ENCODE data around the gene HOXA11.
A peak's percentile ranks its signal among the peaks of the same experiment; 100 is the strongest.

Gene HOXA11

DNA sequence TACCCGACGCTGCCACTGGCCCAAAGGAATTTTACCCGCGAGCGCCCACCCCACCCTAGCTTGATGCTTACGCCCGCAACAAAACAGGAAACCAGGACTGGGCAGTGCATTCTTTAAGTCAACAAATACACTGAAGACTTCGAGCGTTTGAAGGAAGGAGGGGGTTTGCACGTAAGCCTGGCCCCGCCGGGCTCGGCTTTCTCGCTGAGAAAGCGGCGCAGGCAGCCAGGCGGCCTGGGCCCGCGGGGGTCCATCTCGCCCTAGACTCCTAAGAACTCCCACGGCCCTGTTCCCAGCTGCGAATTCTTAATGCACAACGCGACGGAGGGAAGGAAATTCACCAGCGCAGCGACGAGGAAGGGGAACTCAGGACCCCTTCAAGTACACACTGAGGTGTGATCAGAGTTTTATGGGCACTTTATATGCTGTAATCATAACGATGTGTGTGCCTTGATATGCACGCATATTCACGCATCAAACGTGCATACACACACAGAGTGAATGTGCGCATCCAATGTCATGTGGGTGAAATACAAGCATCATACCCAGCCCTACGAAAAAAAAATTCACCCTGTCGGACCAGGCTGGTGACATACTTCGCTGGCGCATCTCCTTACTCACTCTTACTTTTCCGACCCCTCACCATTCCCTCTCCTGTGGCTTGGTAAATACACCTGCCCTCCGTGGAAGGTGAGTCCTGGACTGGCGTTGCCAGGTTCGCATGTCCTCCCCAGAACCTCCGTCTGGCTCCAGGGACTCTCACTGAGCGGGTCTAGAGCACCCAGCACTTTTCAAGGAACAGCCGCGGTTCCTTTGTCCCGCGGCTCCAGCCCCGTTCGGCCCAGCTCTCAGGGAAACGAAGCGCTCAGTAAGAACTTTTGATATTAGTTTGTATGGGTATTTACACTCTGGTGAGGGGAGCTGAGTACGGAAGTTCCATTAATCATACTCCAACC is 20.6 kb upstream of the HOXA11 start:
- no peak for DNase-seq

DNA sequence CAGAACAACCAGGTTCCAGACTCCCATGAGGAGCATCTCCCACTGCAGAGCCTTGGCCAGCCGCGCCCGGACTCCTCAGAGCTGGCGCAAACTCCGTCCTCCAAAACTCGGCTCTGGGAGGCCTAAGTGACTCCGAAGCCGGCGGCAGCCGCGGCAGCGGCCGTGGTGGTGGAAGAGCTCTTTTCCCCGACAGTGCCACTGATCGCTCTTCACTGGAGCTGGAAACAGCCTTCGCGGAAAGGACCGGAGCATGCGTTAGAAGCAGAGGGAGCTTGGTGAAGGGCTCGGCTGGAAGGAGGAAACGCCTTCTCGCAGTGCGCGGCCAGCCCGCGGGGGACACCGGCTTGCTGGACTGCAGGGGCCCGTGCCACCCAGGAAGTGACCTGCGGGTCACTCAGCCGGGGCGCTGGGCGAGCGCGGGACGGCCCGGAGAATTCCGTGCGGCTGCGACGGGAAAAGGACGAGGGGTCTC is 19.9 kb upstream of the HOXA11 start:
- DNase-seq: no peak

DNA sequence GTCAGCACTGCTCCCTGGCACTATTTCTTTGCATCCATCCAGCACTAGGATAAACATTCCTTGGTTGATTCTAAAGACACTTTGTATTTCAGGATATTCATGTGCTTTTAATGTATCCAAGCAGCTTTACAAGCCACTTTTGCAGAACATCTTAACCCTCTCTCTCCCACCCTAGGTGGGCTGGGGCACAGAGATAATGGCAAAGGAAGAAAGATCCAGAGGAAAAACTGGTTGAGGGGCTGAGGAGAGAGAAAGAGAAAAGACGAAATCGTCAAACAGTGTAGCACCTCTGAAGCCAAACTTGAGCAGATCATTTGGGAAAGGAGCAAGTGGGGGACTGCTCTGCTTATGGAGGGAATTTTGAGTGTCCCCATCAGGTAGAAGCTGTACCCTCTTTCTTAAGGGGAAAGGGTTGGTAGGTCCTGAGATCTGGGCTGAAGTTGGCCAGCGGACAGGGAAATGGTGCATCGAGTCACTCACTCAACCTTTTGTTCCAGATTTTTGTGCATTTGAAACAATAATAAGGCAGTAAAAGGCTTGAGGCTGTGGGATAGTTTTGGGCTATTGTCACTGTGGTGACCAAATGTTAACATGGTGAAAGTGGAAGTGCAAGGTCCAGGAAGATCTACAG is 19.0 kb upstream of the HOXA11 start:
- DNase-seq: no peak

DNA sequence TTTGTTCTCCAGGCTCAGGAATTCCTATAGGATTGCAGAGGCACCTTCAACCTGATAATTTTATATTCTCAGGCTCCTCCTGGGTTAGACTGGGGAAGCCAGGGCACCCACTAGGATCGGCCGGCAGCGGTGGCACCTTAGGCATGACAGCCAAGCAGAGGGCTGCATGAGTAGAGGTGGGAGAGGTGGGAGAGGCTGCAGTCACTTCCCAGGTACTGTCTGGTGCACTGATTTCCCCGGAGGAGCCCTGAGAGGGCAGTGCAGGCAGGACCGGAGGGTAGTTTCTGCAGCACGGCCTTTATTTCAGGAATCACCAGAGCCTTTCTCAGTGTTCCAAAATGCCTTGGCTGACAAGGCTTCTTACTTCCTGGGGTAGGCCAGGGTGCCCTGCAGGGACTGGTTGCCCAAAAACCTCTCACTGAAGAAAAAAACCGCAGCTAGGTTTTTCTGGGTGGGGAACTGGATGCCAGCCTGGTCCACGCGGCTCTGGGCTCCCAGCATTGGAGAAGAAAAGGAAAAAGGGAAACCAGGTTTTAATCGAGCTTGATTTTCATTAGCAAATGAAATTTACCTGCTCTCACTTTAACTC is 18.4 kb upstream of the HOXA11 start:
- DNase-seq: no peak

DNA sequence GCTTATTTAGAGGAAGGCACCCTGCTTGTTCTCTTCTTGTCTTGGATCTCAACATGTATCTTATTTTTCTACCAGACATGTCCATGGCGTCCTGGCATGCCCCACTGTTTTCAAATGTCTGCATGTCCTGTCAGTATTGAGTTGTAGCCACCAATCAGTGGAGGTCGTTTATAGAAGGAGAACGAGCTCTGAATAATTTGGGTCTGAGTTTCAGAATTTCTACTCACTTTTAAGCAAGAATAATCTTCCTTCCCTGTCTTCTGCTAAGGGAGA is 17.8 kb upstream of the HOXA11 start:
- no peak for DNase-seq

DNA sequence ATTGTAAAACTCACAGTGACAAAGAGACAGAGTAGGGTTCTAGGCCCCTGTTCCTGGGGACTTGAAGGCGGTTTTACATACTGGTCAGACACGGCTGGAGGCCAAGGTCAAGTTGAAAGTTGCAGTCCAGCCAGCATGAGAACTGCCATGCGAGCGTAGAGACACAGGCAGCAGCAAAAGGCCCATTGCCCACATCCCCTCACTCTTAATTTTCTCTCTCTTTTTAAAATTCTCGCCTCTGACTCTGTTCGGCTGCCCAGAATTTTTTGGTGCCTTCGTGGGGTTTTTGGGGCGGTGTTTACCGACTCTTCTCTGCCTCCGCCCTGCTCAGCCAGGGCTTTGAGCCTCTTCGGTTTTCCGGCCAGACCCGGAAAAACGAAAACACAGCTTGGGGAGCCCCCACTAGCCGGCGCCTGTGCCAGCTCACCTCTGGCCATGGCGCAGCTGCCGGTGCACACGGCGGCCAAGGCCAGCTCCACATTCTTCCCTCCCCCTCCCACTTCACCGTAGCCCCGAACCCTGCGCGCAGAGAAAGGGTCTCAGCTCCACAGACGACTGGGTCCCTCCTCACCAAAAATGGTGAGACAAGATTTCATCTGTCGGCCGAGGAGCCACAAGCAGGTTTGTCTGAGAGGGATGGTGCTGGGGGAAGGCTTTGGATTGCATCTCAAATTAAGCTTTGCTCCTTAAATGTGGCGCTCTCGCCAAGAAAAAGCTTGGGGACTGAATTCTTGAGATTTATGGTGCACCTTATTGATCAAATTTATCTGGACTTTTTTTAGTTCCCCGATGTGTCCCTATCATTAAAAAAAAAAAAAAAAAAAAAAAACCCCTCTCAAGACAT is 17.2 kb upstream of the HOXA11 start:
- DNase-seq: no peak

DNA sequence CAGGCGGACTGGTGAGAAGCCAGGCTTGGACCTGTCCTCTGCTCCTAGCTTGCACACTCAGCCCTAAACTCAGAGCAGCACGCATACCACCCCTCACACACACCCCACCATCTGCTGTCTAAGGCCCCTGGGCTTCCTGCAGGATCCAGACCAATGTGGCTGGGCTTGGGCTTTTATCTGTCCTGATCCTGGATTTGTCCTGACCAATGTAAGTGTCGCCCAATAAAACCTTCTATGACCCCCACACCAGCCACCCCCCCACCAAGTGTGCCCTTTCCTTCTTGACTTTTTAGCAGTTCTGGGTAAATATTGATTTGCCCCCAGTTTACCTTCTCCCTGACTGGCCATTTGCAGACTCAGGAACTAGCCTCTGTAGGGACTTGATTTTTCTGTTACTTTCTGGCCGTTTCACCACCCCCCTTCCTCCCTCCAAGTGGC is 16.6 kb upstream of the HOXA11 start:
- DNase-seq: no peak

DNA sequence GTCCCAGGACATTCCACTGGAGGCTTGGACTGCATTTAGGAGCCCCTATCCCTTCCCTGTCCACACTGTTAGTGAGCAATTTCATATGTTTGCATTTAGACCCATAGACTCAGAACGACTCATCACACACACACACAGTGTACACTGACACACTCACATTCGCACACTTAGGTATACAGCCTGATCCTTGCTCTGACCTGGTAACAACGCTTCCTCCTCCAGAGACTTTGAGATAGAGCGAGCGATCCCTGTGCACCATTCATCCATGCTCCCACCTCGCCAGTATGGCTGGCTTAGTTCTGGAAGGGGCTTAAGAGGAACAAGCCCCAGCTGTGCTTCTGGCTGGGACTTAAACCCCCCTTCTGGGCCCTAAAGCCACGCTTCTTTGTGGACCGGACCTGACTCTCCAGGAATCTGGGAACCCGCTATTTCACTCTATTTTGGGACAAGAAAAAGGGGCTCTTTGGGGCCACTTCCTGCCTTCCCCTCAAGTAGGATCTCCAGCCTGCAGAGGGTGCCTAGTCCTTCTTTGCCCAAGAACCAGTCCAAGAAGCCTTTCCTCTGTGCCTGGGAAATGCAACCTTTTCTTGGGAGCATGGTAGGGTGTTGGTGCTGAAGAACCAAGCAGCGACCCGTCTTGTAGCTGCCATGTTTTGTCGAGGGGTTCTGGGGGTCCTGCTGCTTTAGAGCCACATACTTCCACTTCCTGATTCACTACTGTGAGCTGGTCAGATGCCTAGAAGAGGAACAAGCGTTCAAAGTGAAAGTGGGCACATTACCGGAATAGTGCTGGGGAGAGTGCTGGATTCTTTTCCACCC is 15.9 kb upstream of the HOXA11 start:
- DNase-seq: no peak

DNA sequence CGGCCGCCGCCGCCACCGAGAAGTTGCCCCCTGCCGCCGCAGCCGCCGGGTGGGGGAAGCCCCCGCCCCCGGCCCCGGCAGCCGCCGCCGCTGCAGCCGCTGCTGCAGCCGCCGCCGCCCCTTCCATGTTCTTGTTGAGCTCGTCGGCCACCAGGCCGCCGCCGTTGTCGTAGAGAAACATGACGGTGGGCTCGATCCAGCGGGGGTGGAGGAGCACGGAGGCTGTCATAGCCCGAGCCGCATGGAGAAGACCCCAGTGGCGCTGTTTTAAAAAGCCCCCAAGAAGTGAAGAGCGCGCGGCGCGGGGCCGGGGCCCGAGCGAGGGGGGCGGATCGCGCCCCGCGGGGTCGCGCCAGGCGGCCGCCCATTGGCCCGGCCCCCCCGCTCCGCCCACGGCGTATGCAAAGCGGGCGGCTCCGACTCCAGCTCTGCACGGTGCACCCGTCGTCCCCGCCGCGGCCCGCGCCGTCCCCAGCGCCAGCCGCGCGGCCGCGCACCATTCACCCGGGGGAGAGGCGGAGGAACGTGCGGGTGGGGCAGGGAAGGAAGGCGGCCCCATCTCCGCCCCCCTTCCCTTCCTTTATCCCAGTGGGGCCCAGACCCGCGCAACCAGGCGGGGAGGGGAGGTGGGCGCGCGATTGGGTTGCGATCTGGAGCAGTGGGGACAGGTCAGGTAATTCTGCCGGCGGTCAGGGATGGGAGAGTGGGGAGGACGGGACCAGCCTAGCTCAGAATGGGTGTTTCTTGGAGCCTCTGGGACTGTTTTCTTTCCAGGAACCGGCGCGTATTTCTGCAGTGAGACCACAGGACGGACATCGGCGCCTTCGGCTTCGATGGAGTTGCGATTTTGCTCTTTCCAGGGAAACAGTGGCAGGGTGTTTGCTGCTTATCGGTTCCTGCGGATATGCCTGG is 15.1 kb upstream of the HOXA11 start, which contains the start of gene HOXA13:
TSS of gene HOXA13 (minus strand) at position 243 of the 912 bp plus-strand sequence. CDS start at position 229, 14 bp downstream.
- no peak for DNase-seq

DNA sequence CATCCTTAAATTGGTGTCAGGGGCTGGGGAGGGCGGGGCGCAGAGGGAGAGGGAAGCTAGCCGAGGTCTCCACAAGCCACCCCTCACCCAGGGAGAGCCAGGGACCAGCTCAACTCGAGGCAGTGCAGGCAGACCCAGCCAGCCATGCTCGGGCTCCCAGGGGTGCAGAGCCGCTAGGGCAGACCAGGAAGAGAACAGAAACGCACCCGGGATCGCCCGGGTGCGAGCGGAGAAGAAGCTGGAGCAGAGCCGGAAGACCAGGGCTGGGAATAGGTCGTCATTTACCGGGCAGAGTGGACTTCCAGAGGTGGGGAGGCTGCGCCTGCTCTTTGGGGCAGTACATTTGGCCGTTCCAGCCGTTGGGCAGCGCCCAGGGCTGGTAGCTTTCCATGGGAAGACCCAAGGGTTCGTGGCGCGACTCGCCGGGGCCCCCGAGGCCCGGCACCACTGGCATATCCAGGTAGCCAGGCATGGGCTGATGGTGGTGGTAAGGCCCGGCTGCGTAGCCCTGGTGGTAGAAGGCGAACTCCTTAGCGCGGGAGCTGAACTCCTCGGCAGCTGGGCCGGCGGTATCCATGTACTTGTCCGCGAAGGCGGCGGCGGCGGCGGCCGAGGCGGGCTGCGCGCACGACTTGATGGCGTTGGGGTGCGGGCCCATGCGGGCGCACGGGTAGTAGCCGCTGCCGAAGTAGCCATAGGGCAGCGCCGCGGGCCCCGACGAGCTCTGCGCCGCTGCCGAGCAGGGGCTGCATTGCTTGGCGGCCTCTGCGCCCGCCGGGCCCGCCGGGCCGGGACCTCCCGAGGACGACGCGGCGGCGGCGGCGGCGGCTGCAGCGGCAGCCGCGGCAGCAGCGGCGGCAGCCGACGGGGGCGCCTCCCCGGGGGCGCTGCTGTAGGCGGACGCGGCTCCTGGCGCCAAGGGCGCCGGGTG is 14.1 kb upstream of the HOXA11 start:
- no peak for DNase-seq

DNA sequence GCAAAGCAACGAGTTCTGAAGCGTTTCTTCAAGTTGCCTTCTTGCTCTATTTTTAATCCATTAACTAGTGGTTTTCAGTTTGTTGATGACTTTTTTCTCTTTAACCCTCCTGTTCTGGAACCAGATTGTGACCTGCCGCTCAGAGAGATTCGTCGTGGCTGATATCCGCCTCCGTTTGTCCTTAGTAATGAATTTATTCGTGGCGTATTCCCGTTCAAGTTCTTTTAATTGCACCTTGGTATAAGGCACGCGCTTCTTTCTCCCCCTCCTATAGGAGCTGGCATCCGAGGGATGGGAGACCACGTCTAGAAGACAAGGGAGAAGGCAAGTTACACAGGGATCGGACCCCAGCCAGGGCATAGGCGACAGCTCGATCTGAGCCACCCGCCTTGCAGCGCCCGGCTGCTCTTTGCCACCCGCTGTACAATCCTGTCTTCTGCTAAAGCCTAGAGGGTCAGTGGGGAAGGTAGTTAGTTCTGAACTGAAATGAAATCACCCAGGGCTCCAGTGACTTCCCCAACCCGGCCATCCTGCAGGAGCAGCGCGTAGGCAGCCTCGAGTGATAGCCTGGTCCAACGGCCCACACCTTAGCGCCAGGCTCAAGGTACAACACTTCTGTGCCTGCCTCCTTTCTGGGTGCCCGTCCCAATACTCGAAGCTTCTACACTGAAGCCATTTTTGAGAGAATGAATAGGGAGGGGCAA is 13.3 kb upstream of the HOXA11 start:
- no peak for DNase-seq

DNA sequence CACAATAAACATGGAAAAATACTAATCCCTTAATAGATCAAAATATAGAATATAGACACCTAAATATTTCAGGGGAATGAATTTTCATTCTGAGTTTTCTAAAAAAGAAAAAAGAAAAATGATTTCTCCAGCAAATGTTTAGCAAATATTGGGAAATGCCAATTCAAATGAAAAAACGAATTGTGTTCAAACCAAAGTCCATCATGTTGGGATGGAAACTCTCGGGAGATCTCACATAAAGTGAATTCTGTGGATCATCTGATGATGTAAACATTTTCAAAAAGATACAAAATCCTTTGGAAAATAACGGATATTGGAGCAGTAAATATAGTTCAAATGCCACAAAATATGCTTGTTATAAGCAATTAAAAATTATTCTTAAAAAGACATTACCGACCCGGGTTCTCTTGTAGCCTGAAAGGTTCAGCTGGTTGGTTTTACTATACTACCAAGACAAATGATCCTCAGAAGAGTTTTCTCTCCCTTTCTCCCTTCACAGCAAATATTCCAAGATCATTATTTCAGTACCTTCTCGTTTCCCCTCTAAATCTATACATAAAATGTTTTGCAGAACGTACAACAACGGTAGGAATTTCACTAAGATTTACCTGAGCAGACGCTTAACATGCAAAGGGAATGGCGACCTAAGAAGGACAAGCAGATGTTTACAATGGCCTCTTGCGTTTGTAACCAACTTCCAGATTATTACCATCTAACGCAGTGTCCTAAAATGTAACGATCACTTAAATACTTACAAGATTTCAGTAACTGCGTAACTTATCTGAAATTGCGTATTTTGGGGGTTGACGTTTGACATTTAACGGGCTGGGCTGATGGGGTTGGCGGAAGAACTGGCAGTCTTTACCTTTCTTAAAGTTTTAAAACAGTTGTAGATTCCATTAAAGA is 12.4 kb upstream of the HOXA11 start:
- no peak for DNase-seq

DNA sequence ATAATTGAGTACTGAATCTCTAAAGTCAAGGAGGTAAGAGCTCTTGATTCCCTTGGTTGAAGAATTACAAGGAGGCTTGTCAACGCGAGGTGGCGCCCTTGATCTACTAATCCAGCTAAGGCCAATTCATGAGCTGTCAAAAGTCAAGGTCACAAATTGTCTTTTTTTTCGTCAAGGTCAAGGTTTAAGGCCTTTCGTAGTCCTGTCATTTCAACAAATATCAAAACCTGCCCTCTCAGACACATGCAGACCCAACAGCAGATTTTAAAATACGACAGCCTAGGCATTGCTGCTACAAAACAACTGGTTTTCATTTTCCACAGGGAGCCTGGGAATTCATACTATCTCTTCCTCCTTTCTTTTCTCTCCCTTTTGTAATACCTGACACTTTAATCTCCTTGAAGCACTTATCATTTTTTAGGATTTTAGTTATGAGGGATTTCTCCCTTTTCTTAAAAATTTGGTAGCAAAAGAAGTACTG is 11.3 kb upstream of the HOXA11 start:
- DNase-seq: peak; percentile 77 to 81

DNA sequence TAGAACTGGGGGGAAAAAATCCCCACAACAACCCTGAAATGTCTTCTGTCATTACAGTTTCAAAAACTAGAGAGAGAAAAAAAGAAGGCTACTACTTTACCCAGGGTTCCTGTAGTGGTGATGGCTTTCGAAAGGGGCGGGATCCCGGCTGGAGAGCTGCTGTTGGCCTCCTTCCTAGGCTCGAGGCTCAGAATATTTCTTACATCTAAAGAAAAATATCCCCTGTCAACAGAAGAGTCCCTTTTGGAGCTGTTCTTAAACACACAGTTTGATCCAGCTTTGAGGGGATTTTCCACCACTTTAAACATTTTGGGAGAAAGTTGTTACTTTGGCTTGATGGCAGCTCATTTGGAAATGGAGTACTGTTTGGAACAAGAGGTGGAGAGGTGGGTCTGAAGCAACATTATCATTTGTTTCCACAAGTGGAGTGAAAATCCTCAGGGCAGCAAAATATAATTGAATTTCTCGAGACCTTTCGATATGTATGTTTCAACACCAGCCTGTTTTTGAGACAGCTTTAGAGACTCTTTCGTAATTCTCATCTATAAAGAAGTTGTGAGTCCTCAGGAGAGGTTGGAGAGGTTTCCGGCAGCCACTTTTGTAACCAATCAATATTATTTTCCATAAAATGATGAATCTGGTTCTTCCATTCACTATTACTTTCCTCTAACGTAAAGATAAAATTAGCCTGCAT is 9.8 kb upstream of the HOXA11 start:
- no peak for DNase-seq

DNA sequence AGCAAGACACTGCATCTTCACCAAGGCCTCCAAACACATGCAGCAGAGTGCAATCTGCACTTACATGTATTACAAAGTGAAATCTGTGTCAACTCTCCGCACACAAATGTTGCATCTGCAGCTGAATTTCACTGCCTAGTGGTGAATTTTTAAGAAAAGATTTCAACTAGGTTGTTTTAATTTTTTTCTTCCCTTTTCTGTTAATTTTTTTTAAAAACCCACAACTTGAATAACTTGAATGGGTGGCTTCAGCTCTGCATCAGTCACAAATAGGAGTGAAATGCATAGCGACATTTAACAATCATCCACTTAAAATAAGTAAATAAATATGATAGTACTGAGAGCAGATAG is 8.9 kb upstream of the HOXA11 start:
- DNase-seq: no peak

DNA sequence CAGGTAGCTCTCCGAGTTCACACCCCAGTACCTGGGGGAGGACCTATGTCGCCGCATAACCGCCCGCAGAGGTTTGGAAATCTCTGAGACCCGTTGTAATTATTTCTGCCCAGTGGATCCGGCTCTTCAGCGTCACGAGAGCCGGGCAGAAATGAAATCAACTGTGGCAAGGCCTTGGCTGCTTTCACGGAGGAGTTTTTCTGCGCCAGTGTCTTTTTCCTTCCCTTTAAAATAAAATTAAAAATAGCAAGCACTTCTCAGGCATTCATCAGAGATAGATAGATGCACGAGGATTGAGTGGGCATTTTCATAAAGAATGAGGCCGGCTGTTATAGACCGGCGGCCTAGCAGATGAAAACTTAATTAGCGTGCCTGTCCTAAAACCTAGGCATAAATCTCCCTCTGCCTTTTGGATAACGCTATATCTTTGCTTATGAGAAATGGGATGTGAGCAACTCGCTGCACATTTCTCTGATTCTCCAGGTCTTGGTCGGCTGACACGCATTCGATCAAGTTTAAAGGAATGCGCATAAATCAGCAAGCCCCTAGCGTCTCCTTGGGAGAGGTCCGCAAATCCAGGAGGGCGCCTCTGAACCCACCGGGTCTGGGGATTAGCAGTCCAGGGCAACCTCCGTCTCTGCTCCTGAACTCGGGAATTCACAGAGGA is 8.4 kb upstream of the HOXA11 start:
- DNase-seq: no peak

Measured in CD4-positive, alpha-beta T cell treated with Interleukin-1 beta for 1 hour (primary cell).